Astrocyte of the cerebellum (primary cell): ENCODE measurements around the gene AXL.

ENCODE experiments used
- DNase-seq: peaks from one replicate; pipeline ENCODE4 v3.0.0-alpha.2; 2011; ENCODE audit warnings: low read depth
- H3K4me3 ChIP-seq: 2 replicates; pipeline ENCODE4 v1.5.1; 2011; ENCODE audit warnings: mild to moderate bottlenecking, low read depth, low read length, moderate library complexity
- in situ Hi-C: cut with HindIII; loops from 2 replicates; pipeline ENCODE4 v1.10.0; 2017; ENCODE audit warnings: low sequenced_read_pairs
- TF ChIP-seq, protein P1 (sequence below): IDR thresholded peaks from 2 replicates; pipeline ENCODE4 v1.5.1; 2012; ENCODE audit warnings: low read length, low read depth, moderate library complexity, mild to moderate bottlenecking; ENCODE audit errors: missing control alignments

Gene AXL

GRCh38 chr19:41222240-41222639, 3.2 kb downstream of the AXL start:
- DNase-seq: no peak
- H3K4me3 ChIP-seq: no peak overlapping the region
- TF ChIP-seq, protein P1, sequence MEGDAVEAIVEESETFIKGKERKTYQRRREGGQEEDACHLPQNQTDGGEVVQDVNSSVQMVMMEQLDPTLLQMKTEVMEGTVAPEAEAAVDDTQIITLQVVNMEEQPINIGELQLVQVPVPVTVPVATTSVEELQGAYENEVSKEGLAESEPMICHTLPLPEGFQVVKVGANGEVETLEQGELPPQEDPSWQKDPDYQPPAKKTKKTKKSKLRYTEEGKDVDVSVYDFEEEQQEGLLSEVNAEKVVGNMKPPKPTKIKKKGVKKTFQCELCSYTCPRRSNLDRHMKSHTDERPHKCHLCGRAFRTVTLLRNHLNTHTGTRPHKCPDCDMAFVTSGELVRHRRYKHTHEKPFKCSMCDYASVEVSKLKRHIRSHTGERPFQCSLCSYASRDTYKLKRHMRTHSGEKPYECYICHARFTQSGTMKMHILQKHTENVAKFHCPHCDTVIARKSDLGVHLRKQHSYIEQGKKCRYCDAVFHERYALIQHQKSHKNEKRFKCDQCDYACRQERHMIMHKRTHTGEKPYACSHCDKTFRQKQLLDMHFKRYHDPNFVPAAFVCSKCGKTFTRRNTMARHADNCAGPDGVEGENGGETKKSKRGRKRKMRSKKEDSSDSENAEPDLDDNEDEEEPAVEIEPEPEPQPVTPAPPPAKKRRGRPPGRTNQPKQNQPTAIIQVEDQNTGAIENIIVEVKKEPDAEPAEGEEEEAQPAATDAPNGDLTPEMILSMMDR: no peak
- in situ Hi-C loops: no loop called here

DNA sequence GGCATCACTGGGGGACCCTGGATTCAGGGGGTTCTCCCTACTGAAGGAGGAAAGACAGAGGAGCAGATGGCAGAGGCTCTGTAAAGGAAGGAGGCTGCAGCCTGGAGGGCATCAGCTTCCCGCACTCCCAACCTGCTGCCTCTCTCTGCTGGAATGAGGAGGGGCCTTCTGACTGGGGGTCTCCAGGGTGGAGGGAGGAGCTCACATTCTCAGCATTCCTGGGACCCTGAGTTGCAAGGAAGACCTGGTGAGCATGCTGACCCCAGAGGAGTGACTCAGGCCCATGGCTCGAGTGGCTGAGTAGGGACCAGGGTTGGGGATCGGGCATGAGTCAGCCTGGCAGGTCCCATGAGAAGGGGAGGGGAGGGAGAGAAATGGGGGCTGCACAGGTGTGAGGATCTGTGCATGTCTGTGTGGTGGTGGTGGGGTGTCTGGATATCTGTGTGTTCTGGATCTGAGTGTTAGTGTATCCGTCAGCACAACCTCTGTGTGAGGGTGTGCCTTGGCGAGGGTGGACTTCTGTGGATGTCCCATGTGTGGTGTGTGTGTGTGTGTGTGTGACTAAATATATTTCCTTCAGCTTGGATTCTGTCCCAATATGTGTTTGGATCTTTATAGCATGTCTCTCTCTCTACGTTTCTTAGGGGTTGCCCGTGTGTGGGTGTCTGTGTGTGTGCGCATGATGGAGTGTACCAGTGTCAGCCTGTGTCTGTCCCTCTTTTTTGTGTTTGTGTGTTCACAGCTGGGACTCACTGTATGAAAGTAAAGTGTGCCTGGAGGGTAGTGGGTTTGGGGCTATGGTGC, 4.6 kb downstream of the AXL start:
- DNase-seq: peak; percentile 42
- peak overlapping the region; percentile 14 for H3K4me3 ChIP-seq
- in situ Hi-C loops: no loop called here
- TF ChIP-seq, protein P1: no peak

DNA sequence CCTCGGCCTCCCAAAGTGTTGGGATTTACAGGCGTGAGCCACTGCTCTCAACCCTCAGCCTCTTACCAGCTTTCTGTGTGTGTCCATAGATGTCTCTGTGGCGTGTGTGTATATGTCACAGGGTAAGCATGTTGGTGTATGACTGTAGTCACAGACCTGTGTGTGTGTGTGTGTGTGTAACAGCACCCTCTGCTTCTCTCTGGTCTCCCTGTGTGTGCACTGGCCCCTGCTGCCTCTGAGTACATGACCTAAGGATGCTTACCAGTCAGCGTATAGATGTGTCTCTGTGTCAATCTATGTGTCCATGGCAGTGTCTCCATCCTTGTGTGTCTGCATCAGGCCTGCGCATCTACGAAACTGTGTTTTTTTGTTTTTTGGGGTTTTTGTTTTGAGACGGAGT, 5.6 kb downstream of the AXL start:
- TF ChIP-seq, protein P1: no peak
- H3K4me3 ChIP-seq: no peak overlapping the region
- no peak for DNase-seq
- in situ Hi-C loops: no loop called here

DNA sequence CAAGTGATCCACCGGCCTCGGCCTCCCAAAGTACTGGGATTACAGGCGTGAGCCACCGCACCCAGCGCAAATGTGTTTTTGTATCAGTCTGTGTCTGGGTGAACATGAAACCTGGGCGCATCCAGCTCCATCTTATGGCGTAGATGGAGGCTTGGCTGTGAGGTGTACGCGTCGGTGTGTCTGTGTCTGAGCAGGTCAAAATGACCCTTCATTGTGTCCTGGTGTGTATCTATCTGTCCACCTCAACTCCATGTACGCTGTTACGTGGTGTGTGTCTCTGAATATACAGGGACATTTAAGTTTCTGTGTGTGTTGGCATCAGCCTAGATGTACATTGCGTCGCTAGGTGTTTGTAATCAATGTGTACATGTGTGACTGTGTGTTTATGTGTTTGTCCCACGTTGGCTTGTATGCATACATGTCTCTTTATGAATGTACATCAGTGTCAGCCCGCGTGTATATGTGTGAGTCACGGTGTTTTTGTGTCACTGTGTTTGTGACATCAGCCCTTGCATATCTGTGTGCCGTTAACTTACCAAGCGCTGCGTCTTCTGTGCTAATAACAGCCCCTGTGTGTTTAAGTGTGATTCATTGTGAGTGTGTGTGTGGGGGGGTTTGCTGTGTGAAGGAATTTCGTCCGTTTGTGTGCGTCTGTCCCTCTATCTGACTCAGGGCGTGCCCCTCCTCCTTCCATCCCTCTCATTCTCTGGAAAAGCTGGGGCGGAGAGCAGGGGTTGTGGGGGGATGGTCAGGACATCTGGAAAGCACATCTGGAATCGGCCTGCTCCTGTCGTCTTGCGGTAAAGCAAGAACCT, 6.4 kb downstream of the AXL start:
- in situ Hi-C loops: no loop called here
- TF ChIP-seq, protein P1: no peak
- DNase-seq: peak; percentile 87
- H3K4me3 ChIP-seq: peak overlapping the region; percentile 28

DNA sequence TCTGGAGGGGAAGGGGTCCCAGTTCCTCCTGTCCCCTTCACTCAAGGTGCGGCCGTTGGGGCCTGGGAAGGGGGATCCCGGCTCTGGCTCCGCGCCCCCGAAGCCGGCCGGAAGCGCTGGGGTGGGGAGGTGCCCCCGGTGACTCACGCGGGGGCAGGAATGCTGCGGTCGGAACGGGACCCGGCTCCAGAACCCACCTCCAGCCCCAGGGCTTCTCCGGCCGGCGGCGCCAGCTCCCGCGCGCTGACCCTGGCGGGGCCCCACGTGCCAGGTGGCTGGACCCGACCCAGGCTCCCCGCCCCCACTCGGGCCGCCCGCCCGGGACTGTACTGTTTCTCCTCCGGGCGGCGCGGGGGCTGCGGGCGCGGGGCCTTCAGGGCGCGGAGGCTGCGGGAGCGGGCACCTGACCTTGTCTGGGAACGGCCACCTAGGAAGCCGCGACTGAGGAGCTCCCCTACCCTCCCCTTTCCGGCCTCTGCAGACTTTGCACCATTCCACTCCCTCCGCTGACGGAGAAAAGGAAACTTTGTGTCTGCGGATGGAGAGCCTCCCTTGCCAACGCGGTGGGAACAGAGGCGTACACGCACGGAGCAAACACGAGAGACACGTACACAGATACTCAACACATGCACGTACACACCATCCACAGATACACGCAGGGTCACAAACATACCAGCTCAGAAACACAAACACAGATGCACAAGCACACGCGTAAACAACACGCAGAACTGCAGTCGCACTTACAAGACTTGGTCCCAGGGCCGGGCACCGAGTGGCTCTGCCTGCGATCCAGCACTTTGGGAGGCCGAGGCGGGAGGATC, 7.2 kb downstream of the AXL start:
- H3K4me3 ChIP-seq: peak overlapping the region; percentile 28
- in situ Hi-C loops: no loop called here
- TF ChIP-seq, protein P1: no peak
- peak; percentile 53 for DNase-seq

DNA sequence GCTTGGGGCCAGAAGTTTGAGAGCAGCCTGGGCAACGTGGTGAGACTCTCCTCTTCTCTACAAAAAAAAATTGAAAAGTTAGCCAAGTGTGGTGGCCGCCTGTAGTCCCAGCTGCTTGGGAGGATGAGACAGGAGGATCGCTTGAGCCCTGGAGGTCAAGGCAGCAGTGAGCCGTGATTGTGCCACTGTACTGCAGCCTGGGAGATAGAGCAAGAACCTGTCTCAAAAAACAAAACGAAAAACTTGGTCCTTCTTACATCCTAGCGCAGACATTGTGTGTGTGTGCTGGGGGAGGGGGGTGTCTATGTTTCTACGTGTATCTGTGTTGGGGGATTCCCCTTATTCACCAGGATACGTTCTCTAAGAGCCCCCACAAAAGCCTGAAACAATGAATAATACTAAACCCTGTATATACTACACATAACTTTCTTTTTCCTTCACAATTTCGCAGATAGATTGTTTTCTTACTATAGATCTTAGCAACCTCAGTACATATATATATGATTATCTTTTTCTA, 7.9 kb downstream of the AXL start:
- DNase-seq: no peak
- peak overlapping the region; percentile 28 for H3K4me3 ChIP-seq
- in situ Hi-C loops: no loop called here
- TF ChIP-seq, protein P1: no peak
